ENCODE results near the gene ARAP2. TPM values are rescaled to one million over a fixed set of nuclear protein-coding genes. Genes with fewer than 3 reads are reported as not detected.

ARAP2 gene
- total RNA-seq, 4 donors from 2014 or later = 82.8 to 136 (median 105) TPM

DNA sequence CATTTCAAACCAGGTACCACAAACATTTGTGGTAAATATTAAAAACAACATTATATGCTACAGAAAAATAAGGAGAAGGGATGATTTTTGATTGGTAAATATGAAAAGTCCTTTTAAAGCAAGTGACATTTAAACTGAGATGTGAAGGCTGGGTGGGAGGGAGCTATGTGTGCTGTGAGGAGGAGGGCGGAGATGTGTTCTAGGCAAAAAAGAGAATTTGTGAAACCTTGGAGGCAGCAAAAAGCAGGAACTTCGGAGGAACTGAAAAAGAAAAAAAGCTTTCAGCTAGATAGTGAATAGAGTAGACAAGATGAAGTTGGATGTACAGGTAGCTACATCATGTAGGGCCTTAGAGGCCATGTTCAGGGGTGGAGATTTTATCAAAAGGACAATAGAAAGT lies 10.1 kb upstream of the ARAP2 start:
- intact Hi-C loops (cut with DNase I; ENCODE audit: low total_unique reads) = no loop called here
- WGBS, 2 donors = 84 to 86% methylated on average over 2 of the region's 2 CpGs
- no peak for DNase-seq (ENCODE audit: low spot score in 2 of 2)
- H3K4me3 ChIP-seq (ENCODE audit: low read depth, poor library complexity, severe bottlenecking) = no peak overlapping the region
- TF ChIP-seq CTCF (IDR thresholded peaks at IDR 0.05) = no peak
- TF ChIP-seq POLR2A (IDR thresholded peaks at IDR 0.05) = no peak

DNA sequence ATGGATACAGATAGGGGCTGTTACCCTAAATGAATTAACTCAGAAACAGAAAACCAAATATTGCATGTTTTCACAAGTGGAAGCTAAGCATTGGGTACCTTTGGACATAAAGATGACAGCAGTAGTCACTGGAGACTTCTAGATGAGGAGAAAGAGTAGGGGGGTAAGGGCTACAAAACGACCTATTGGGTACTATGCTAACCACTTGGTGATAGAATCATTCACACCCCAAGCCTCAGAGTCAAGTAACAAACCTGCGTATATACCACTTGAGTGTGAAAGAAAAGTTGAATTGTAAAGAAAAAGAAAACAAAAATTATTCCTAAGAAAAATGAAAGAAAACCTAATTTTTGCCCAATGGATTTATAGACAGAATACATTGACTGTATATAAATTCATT lies 7.7 kb upstream of the ARAP2 start:
- DNase-seq (ENCODE audit: low spot score in 2 of 2) = no peak
- 66 to 86% methylated on average over 2 of the region's 2 CpGs for WGBS, 2 donors

DNA sequence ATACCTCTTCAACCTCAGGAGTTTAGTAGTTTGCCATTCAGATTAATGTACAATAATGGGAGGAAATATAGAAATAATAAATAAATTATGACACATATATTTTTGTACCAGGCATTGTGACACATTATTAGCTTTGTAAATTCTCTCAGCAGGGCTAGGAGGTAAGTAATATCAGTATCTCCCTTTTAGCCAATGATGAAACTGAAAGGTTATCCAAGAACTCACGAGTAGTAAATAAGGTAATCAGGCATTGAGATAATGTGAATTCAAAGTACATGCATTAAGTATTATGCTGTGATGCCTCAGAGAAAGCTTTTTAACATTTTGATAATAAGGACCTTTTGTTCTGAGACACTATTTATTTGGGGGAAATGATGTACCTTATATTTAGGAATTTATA lies 5.3 kb upstream of the ARAP2 start:
- 74 to 80% methylated on average over 1 of the region's 1 CpG for WGBS, 2 donors
- no peak for DNase-seq (ENCODE audit: low spot score in 2 of 2)
- TF ChIP-seq CTCF (IDR thresholded peaks at IDR 0.05) (no peak), POLR2A (IDR thresholded peaks at IDR 0.05) (no peak)
- H3K4me3 ChIP-seq (ENCODE audit: low read depth, poor library complexity, severe bottlenecking) = no peak overlapping the region
- intact Hi-C loops (cut with DNase I; ENCODE audit: low total_unique reads) = no loop called here

More for the DNA sequence above, 7.7 kb upstream of the ARAP2 start:
- intact Hi-C loops (cut with DNase I; ENCODE audit: low total_unique reads) = no loop called here
- no peak overlapping the region for H3K4me3 ChIP-seq (ENCODE audit: low read depth, poor library complexity, severe bottlenecking)
- TF ChIP-seq POLR2A (IDR thresholded peaks at IDR 0.05) = no peak
- no peak for TF ChIP-seq CTCF (IDR thresholded peaks at IDR 0.05)

GRCh38 chr4:36243355-36244256 lies 708 bp downstream of the ARAP2 start:
- peak overlapping the region; percentile 31 for H3K4me3 ChIP-seq (ENCODE audit: low read depth, poor library complexity, severe bottlenecking)
- intact Hi-C loops (cut with DNase I; ENCODE audit: low total_unique reads) = no loop called here
- TF ChIP-seq CTCF (IDR thresholded peaks at IDR 0.05) (no peak), POLR2A (IDR thresholded peaks at IDR 0.05) (no peak)
- DNase-seq (ENCODE audit: low spot score in 2 of 2) = peak in 1 of 2 donors; percentile 87
- 2 to 5% methylated on average over 21 to 23 of the region's 38 CpGs for WGBS, 2 donors

DNA sequence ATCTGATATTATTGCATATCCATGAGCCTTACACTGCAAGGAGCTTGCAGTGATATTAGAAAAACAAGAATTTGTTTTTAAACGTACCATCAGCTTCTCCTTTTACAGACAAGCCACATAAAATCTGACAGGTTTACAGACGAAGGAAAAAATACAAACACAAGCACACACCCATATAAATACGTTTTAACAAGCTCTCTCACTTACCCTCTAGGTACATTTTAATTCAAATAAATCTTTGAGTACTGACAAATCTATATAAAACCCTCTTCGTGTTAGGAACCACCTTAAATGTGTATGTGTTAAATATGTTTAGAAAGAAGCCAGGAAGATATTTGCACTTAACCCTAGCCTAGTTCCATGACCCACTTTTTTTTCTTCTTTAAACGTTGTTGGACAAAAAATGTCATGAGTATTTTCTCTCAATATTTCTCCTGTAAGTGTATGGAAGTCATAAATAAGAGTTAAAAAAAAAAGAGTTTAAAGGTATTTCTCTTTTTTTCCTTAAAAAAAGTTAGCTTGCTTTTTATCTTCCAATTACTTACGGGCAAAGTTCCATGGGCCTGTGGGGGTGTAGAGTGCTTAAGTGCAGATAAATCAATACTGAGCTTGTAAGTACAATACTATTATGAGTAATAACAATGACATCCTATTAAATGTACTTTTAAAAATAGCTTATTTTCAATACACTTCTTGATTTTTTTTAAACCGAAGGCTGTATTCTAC lies 1.5 kb downstream of the ARAP2 start:
- TF ChIP-seq POLR2A (IDR thresholded peaks at IDR 0.05) (no peak), CTCF (IDR thresholded peaks at IDR 0.05) (no peak)
- 29 to 33% methylated on average over 7 of the region's 7 CpGs for WGBS, 2 donors
- intact Hi-C loops (cut with DNase I; ENCODE audit: low total_unique reads) = no loop called here
- DNase-seq (ENCODE audit: low spot score in 2 of 2) = no peak
- no peak overlapping the region for H3K4me3 ChIP-seq (ENCODE audit: low read depth, poor library complexity, severe bottlenecking)

Data from lower leg skin (tissue), 4 donors.